Coronary artery (tissue), 2 donors: ENCODE measurements around the gene GATAD2A.

ENCODE experiments used
- DNase-seq: peaks from one replicate; pipeline ENCODE4 v3.0.0-alpha.2; 2017; ENCODE audit warnings: low spot score
- H3K27ac ChIP-seq, 2 donors: fragments of 200-600 bp; sonication (generic); one replicate each; pipeline ENCODE4 v1.5.1; 2016 to 2019
- H3K4me3 ChIP-seq: fragments of 200-600 bp; sonication (generic); 2 replicates; pipeline ENCODE4 v1.5.1; 2016; ENCODE audit warnings: mild to moderate bottlenecking, moderate library complexity
- TF ChIP-seq, protein P1 (sequence below): fragments of 200-600 bp; sonication (generic); IDR thresholded peaks from one replicate; pipeline ENCODE4 v1.5.1; 2019; ENCODE audit warnings: antibody characterized with exemption

GATAD2A gene

DNA sequence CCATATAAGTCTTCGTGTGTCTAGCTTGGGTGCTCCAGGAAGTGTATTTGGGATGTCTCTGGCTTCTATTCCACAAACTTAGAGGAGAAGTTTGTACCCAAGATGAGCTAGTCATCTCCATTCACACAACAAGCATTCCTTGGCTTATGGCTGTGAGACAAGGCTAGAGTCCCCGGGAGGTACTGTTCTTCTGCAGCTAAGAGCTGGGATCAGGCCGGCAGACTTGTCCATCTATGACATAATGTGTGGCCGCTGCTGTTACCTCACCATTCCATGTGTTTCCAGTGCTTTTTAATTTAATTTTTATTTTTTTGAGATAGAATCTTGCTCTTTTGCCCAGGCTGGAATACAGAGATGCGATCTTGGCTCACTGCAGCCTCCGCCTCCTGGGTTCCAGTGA lies 20.7 kb downstream of the GATAD2A start:
- no peak overlapping the region for H3K4me3 ChIP-seq
- DNase-seq, result no peak
- TF ChIP-seq, protein P1, sequence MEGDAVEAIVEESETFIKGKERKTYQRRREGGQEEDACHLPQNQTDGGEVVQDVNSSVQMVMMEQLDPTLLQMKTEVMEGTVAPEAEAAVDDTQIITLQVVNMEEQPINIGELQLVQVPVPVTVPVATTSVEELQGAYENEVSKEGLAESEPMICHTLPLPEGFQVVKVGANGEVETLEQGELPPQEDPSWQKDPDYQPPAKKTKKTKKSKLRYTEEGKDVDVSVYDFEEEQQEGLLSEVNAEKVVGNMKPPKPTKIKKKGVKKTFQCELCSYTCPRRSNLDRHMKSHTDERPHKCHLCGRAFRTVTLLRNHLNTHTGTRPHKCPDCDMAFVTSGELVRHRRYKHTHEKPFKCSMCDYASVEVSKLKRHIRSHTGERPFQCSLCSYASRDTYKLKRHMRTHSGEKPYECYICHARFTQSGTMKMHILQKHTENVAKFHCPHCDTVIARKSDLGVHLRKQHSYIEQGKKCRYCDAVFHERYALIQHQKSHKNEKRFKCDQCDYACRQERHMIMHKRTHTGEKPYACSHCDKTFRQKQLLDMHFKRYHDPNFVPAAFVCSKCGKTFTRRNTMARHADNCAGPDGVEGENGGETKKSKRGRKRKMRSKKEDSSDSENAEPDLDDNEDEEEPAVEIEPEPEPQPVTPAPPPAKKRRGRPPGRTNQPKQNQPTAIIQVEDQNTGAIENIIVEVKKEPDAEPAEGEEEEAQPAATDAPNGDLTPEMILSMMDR, result no peak
- H3K27ac ChIP-seq, result no peak overlapping the region

DNA sequence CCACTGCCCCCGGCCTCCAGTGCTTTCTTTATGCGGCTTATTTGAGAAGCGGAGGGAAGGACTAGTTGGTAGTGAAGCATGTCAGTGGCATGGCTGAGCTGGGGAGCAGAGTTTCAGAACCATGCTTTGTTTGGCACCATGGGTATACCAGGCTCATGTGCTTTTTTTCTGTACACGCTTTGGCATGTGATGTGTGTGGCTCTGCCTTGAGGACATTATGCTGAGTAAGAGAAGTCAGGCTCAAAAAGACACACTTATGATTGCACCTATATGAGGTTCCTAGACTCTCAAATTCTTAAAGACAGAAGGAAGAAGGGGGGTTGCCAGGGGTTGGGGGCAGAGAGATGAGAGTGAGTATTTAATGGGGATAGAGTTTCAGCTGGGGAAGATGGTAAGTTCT lies 21.3 kb downstream of the GATAD2A start:
- Histone ChIP-seq H3K27ac (no peak overlapping the region), H3K4me3 (no peak overlapping the region)
- DNase-seq, result no peak
- TF ChIP-seq, protein P1, result no peak

DNA sequence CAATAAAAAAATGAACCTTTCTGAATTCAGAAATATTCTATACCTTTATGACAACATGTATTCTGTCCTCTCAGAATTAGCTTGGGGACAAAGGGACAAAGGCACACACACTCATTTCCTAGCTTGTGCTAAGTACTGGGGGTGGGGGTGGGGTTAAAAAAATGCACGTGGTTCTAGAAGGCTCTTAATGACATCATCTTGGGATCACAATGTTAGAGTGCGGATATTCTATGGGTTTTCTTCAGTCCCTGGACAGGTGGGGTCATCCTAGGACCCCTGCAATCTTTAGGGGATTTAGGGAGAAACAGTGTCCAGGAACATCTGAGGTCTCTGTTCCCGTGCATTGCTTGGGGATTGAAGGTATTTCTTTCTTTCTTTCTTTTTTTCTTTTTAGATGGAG lies 21.8 kb downstream of the GATAD2A start:
- no peak overlapping the region for H3K4me3 ChIP-seq
- no peak for DNase-seq
- H3K27ac ChIP-seq, result no peak overlapping the region
- TF ChIP-seq, protein P1, result no peak

DNA sequence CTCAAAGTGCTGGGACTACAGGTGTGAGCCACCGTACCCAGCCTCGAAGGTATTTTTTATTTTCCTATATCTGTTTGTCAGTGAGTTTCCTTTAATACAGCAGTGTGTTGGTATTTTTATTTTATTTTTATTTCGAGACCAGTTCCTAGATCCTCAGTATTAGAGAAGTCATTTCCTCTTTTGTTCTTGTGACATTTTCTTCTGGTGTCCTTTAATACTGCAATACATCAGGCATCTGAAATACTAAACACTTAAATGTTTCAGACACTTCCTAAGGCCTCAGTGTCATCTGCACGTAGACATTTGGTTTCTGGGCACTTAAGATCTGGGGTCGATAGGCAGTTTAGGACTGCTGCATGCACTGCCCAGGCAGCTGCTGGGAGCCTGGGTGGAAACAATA lies 22.5 kb downstream of the GATAD2A start:
- no peak overlapping the region for H3K27ac ChIP-seq

DNA sequence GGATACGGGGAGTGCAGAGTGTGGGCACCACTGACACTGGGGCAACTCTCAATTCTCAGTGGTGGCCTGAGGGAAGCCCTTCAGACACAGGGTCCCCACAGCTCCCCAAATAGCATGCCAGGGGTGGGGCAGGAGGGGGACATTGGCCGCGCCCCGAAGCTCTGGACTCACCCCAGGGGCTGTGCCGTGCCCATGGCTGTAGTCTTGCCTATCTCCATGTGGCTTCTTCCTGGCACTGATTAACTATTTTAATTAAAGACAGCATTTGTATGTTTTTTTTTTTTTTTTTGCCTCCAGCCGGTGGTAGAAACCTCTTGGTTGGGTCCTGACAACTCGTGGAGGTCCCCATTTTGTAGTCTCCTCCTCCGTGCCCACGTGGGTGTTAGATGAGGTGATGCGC lies 23.3 kb downstream of the GATAD2A start:
- TF ChIP-seq, protein P1, result no peak
- Histone ChIP-seq H3K27ac (no peak overlapping the region), H3K4me3 (no peak overlapping the region)
- no peak for DNase-seq

More for the DNA sequence above, 22.5 kb downstream of the GATAD2A start:
- DNase-seq, result no peak
- TF ChIP-seq, protein P1, result no peak
- H3K4me3 ChIP-seq, result no peak overlapping the region

DNA sequence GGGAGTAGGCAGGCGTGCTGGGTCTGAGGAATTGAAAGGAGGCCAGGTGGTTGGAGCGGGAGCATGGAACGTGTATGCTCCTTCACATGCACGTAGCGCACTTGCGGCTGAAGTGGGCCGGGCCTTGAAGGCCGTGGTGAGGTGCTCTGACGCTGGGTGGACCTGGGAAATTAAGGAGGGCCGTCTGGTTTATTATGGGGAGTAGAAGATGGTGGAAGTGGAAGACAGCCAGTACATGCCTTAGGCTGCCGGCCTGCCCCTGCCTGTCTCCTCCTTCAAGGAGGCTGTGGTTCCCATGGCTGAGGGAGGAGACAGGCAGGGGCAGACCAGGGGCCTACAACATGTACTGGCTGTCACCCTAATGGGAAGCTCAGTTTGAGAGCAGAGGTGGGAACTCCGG lies 23.9 kb downstream of the GATAD2A start:
- Histone ChIP-seq H3K27ac (no peak overlapping the region), H3K4me3 (no peak overlapping the region)
- TF ChIP-seq, protein P1, result no peak
- DNase-seq, result no peak

DNA sequence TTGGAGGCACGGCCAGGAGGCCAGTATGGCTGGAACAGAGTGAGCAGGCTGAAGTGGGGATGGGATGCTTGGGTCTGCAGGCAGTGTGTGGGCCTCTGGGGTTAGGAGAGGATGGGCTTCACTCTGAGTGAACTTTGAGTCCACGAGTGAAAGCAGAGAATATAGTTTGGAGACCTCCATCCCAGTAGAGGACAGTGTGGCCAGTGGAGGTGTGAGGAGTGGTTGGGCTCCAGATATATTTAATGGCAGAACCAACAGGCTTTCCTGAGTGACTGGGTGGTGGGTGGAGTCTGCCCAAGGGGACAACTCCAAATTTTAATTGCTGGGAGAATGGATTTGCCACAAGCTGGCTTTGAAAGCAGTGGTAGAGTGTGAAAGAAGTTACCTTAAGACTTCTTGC lies 27.3 kb downstream of the GATAD2A start:
- Histone ChIP-seq H3K27ac (no peak overlapping the region), H3K4me3 (no peak overlapping the region)
- TF ChIP-seq, protein P1, result no peak
- DNase-seq, result no peak
